ENCODE measurements around the gene CLEC16A. TPM values are rescaled to one million over a fixed set of nuclear protein-coding genes. Genes with fewer than 3 reads are reported as not detected.
"Not testable (repeated sequence)": the region's sequence is repeated elsewhere in the genome, so short reads cannot be mapped to it uniquely, and the experiment has no call there.

CLEC16A gene
- total RNA-seq, 1 experiment from 2014 or later, result 8.0 TPM

- in situ Hi-C loops (cut with HindIII; ENCODE audit: low pct_unique_long_range_greater_than_20kb, low sequenced_read_pairs), result no loop called here
- no peak for DNase-seq (ENCODE audit: low read depth, low spot score)
Measured at GRCh38 chr16:10935226-10935915, 9.0 kb upstream of the CLEC16A start.

- no peak for DNase-seq (ENCODE audit: low read depth, low spot score)
- in situ Hi-C loops (cut with HindIII; ENCODE audit: low pct_unique_long_range_greater_than_20kb, low sequenced_read_pairs), result no loop called here
Measured at GRCh38 chr16:10936272-10936984, 7.9 kb upstream of the CLEC16A start.

GRCh38 chr16:10937068-10937859, 7.1 kb upstream of the CLEC16A start:
- in situ Hi-C loops (cut with HindIII; ENCODE audit: low pct_unique_long_range_greater_than_20kb, low sequenced_read_pairs), result no loop called here
- DNase-seq (ENCODE audit: low read depth, low spot score), result no peak

GRCh38 chr16:10938321-10938720, 6.0 kb upstream of the CLEC16A start:
- no peak for DNase-seq (ENCODE audit: low read depth, low spot score)

GRCh38 chr16:10938796-10939648, 5.3 kb upstream of the CLEC16A start:
- DNase-seq (ENCODE audit: low read depth, low spot score), result no peak
- in situ Hi-C loops (cut with HindIII; ENCODE audit: low pct_unique_long_range_greater_than_20kb, low sequenced_read_pairs), result no loop called here

More at GRCh38 chr16:10938321-10938720, 6.0 kb upstream of the CLEC16A start:
- in situ Hi-C loops (cut with HindIII; ENCODE audit: low pct_unique_long_range_greater_than_20kb, low sequenced_read_pairs), result no loop called here

GRCh38 chr16:10939649-10940234, 4.6 kb upstream of the CLEC16A start:
- in situ Hi-C loops (cut with HindIII; ENCODE audit: low pct_unique_long_range_greater_than_20kb, low sequenced_read_pairs), result loop anchor here (10.0 kb wide), 1 partner anchor 195 kb away; the partner anchor contains the start of gene NUBP1
- no peak for DNase-seq (ENCODE audit: low read depth, low spot score)

- in situ Hi-C loops (cut with HindIII; ENCODE audit: low pct_unique_long_range_greater_than_20kb, low sequenced_read_pairs), result loop anchor here (10.0 kb wide), 1 partner anchor 196 kb away; the partner anchor contains the start of gene NUBP1
- DNase-seq (ENCODE audit: low read depth, low spot score), result peak; percentile 59
Measured at GRCh38 chr16:10940501-10941079, 3.8 kb upstream of the CLEC16A start.

- in situ Hi-C loops (cut with HindIII; ENCODE audit: low pct_unique_long_range_greater_than_20kb, low sequenced_read_pairs), result loop anchor here (10.0 kb wide), 1 partner anchor 197 kb away; the partner anchor contains the start of gene NUBP1
- no peak for DNase-seq (ENCODE audit: low read depth, low spot score)
Measured at GRCh38 chr16:10941127-10941933, 3.0 kb upstream of the CLEC16A start.

GRCh38 chr16:10941935-10942351, 2.4 kb upstream of the CLEC16A start:
- DNase-seq (ENCODE audit: low read depth, low spot score), result not testable (repeated sequence)
- in situ Hi-C loops (cut with HindIII; ENCODE audit: low pct_unique_long_range_greater_than_20kb, low sequenced_read_pairs), result loop anchor here (10.0 kb wide), 1 partner anchor 197 kb away; the partner anchor contains the start of gene NUBP1

GRCh38 chr16:10942352-10943063, 1.9 kb upstream of the CLEC16A start, which contains the start of gene DEXI:
Gene DEXI, minus strand, starts transcription at chr16:10942468. Its CDS starts 463 bp downstream, at chr16:10942005.
- DNase-seq (ENCODE audit: low read depth, low spot score), result peak; percentile 88
- in situ Hi-C loops (cut with HindIII; ENCODE audit: low pct_unique_long_range_greater_than_20kb, low sequenced_read_pairs), result loop anchor here (10.0 kb wide), 1 partner anchor 198 kb away; the partner anchor contains the start of gene NUBP1

- no peak for DNase-seq (ENCODE audit: low read depth, low spot score)
- in situ Hi-C loops (cut with HindIII; ENCODE audit: low pct_unique_long_range_greater_than_20kb, low sequenced_read_pairs), result loop anchor here (10.0 kb wide), 1 partner anchor 198 kb away; the partner anchor contains the start of gene NUBP1
Measured at GRCh38 chr16:10943064-10943353, 1.4 kb upstream of the CLEC16A start.

GRCh38 chr16:10945065-10945787, 862 bp downstream of the CLEC16A start:
- in situ Hi-C loops (cut with HindIII; ENCODE audit: low pct_unique_long_range_greater_than_20kb, low sequenced_read_pairs), result loop anchor here (10.0 kb wide), 1 partner anchor 200 kb away; the partner anchor contains the start of gene NUBP1
- no peak for DNase-seq (ENCODE audit: low read depth, low spot score)

- in situ Hi-C loops (cut with HindIII; ENCODE audit: low pct_unique_long_range_greater_than_20kb, low sequenced_read_pairs), result loop anchor here (10.0 kb wide), 1 partner anchor 202 kb away; the partner anchor contains the start of gene NUBP1
- no peak for DNase-seq (ENCODE audit: low read depth, low spot score)
Measured at GRCh38 chr16:10946308-10946707, 1.9 kb downstream of the CLEC16A start.

- in situ Hi-C loops (cut with HindIII; ENCODE audit: low pct_unique_long_range_greater_than_20kb, low sequenced_read_pairs), result loop anchor here (10.0 kb wide), 1 partner anchor 202 kb away; the partner anchor contains the start of gene NUBP1
Measured at GRCh38 chr16:10947211-10947787, 2.9 kb downstream of the CLEC16A start.

More at GRCh38 chr16:10947211-10947787, 2.9 kb downstream of the CLEC16A start:
- no peak for DNase-seq (ENCODE audit: low read depth, low spot score)
